RWPE2 (cell line): ENCODE measurements around the gene SLC35F3.

ENCODE experiments used
- ATAC-seq: fragments of 200-7000 bp; cut with Tn5 transposase; 3 replicates; pipeline ENCODE4 v1.9.1; 2021; ENCODE audit warnings: low read depth
- DNase-seq: peaks from one replicate; pipeline ENCODE4 v3.0.0-alpha.2; 2020; ENCODE audit warnings: low spot score
- H3K27ac ChIP-seq: fragments of 450-650 bp; 2 replicates; pipeline ENCODE4 v1.5.1; 2017; ENCODE audit warnings: mild to moderate bottlenecking; ENCODE audit not compliant: poor library complexity, severe bottlenecking
- H3K27me3 ChIP-seq: fragments of 250-450 bp; sonication (Bioruptor Pico); 2 replicates; pipeline ENCODE4 v1.5.1; 2021; ENCODE audit warnings: mild to moderate bottlenecking, moderate library complexity; ENCODE audit not compliant: insufficient read depth, poor library complexity, severe bottlenecking
- H3K36me3 ChIP-seq: fragments of 250-450 bp; sonication (Bioruptor Pico); 2 replicates; pipeline ENCODE4 v1.5.1; 2020; ENCODE audit warnings: low read depth, mild to moderate bottlenecking, moderate library complexity
- H3K4me1 ChIP-seq: fragments of 250-450 bp; sonication (Bioruptor Pico); 2 replicates; pipeline ENCODE4 v1.5.1; 2021; ENCODE audit warnings: mild to moderate bottlenecking, moderate library complexity; ENCODE audit not compliant: insufficient read depth, poor library complexity, severe bottlenecking
- H3K4me3 ChIP-seq: fragments of 250-450 bp; sonication (Bioruptor Pico); 2 replicates; pipeline ENCODE4 v1.5.1; 2021; ENCODE audit warnings: mild to moderate bottlenecking, moderate library complexity; ENCODE audit not compliant: severe bottlenecking
- H3K9me3 ChIP-seq: fragments of 250-450 bp; sonication (Bioruptor Pico); 2 replicates; pipeline ENCODE4 v1.5.1; 2021; ENCODE audit warnings: mild to moderate bottlenecking, moderate library complexity; ENCODE audit not compliant: severe bottlenecking
- CTCF ChIP-seq: fragments of 450-650 bp; IDR thresholded peaks from one replicate; pipeline ENCODE4 v1.5.1; 2017; ENCODE audit warnings: mild to moderate bottlenecking, moderate library complexity; ENCODE audit not compliant: poor library complexity, severe bottlenecking

Gene SLC35F3

GRCh38 chr1:234018816-234019215 is 114.3 kb downstream of the SLC35F3 start:
- no peak for TF ChIP-seq CTCF
- H3K36me3 ChIP-seq: no peaks in the 10 kb centered on the region
- H3K4me1 ChIP-seq: peaks cover 2% of the 10 kb centered on the region
- H3K27ac ChIP-seq: no peak overlapping the region
- H3K9me3 ChIP-seq: no peaks in the 10 kb centered on the region
- DNase-seq (no peak), ATAC-seq (no peak)
- no peak overlapping the region for H3K4me3 ChIP-seq
- H3K27me3 ChIP-seq: no peaks in the 10 kb centered on the region

GRCh38 chr1:234019387-234019786 is 114.9 kb downstream of the SLC35F3 start:
- TF ChIP-seq CTCF: no peak
- DNase-seq: no peak
- H3K27me3 ChIP-seq: no peaks in the 10 kb centered on the region
- H3K27ac ChIP-seq: no peak overlapping the region
- no peak overlapping the region for H3K4me3 ChIP-seq
- H3K9me3 ChIP-seq: no peaks in the 10 kb centered on the region
- no peak for ATAC-seq
- no peaks in the 10 kb centered on the region for H3K36me3 ChIP-seq
- H3K4me1 ChIP-seq: peaks cover 2% of the 10 kb centered on the region

GRCh38 chr1:234022302-234022701 is 117.8 kb downstream of the SLC35F3 start:
- H3K9me3 ChIP-seq: no peaks in the 10 kb centered on the region
- H3K36me3 ChIP-seq: no peaks in the 10 kb centered on the region
- ATAC-seq (no peak), DNase-seq (no peak)
- H3K27me3 ChIP-seq: no peaks in the 10 kb centered on the region
- peaks cover 2% of the 10 kb centered on the region for H3K4me1 ChIP-seq
- no peak overlapping the region for H3K27ac ChIP-seq
- no peak for TF ChIP-seq CTCF
- H3K4me3 ChIP-seq: no peak overlapping the region

GRCh38 chr1:234039603-234040002 is 135.1 kb downstream of the SLC35F3 start:
- Histone ChIP-seq H3K27ac (no peak overlapping the region), H3K27me3 (no peaks in the 10 kb centered on the region), H3K4me3 (no peak overlapping the region), H3K9me3 (no peaks in the 10 kb centered on the region), H3K36me3 (no peaks in the 10 kb centered on the region), H3K4me1 (peaks cover 11% of the 10 kb centered on the region)
- DNase-seq (no peak), ATAC-seq (no peak)
- TF ChIP-seq CTCF: no peak

- no peak overlapping the region for H3K4me3 ChIP-seq
- no peak for TF ChIP-seq CTCF
- ATAC-seq (peak; percentile 68; the same call in 2 of the 3 replicates), DNase-seq (no peak)
- no peaks in the 10 kb centered on the region for H3K27me3 ChIP-seq
- no peaks in the 10 kb centered on the region for H3K9me3 ChIP-seq
- peak overlapping the region; percentile 26 for H3K27ac ChIP-seq
- H3K36me3 ChIP-seq: no peaks in the 10 kb centered on the region
- H3K4me1 ChIP-seq: peaks cover 11% of the 10 kb centered on the region
These were observed 136.2 kb downstream of the SLC35F3 start for GRCh38 chr1:234040446-234041317.
